Right atrium auricular region (tissue), 2 donors: ENCODE data around the gene CTDSP1. TPM values are rescaled to one million over a fixed set of nuclear protein-coding genes. Genes with fewer than 3 reads are reported as not detected.

Source experiments
- DNase-seq: peaks from one replicate; pipeline ENCODE4 v3.0.0-alpha.2; 2019; ENCODE audit warnings: low spot score
- H3K27ac ChIP-seq, 2 donors: fragments of 200-600 bp; sonication (generic); 1 replicate in 1 of 2; 2 replicates in 1 of 2; pipeline ENCODE4 v1.5.1; 2016 to 2019
- H3K27me3 ChIP-seq, 2 donors: fragments of 200-600 bp; sonication (generic); one replicate each; pipeline versions ENCODE4 v1.5.1 to v1.6.0; 2017 to 2019
- H3K36me3 ChIP-seq: fragments of 200-600 bp; sonication (generic); one replicate; pipeline ENCODE4 v1.5.1; 2016
- H3K4me1 ChIP-seq, 2 donors: fragments of 200-600 bp; sonication (generic); one replicate each; pipeline versions ENCODE4 v1.5.1 to v1.6.0; 2017 to 2019
- H3K4me3 ChIP-seq, 2 donors: fragments of 200-600 bp; sonication (generic); 1 replicate in 1 of 2; 2 replicates in 1 of 2; pipeline ENCODE4 v1.5.1; 2017 to 2019; ENCODE audit warnings: mild to moderate bottlenecking in 1 of 2, moderate library complexity in 1 of 2
- H3K9me3 ChIP-seq, 2 donors: fragments of 200-600 bp; sonication (generic); one replicate each; pipeline ENCODE4 v1.5.1; 2019
- CTCF ChIP-seq, 2 donors: fragments of 200-600 bp; sonication (generic); IDR thresholded peaks; one replicate each; pipeline ENCODE4 v1.5.1; 2019; ENCODE audit warnings: antibody characterized with exemption in 2 of 2
- total RNA-seq, 2 donors: library from RNA; depleted of rRNA; stranded (reverse); fragments of >200 nt; gene quantifications; one replicate each; pipeline ENCODE4 v1.1.0, GENCODE V29; 2016

Gene CTDSP1
- total RNA-seq, 2 donors from 2014 or later: 54.2 to 99.5 TPM

DNA sequence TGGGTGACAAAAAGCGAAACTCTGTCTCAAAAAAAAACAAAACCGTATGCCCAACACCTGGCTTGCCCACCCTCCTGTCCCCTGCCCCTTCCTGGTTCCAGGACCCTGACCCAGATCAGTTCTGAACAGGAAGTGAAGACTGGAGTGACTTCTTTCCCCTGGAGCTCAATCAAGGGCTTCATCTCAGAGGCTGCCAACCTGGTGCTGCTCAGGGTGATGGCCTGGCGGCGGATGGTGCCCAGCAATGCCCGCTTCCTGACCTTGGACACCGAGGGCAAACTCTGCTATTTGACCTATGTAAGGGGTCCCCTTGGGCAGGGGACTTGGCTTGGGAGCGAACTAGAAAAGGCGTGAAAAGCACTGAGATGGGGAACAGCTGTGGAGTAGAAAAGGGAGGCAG is 37.1 kb upstream of the CTDSP1 start:
- no peak for TF ChIP-seq CTCF (IDR thresholded peaks at IDR 0.05)
- no peak overlapping the region for H3K4me3 ChIP-seq
- DNase-seq: no peak
- no peaks in the 10 kb centered on the region for H3K9me3 ChIP-seq
- no peaks in the 10 kb centered on the region for H3K36me3 ChIP-seq
- no peaks in the 10 kb centered on the region for H3K27me3 ChIP-seq
- H3K4me1 ChIP-seq: peaks cover 0 to 6% of the 10 kb centered on the region in 2 donors
- H3K27ac ChIP-seq: no peak overlapping the region

GRCh38 chr2:218363736-218364135 is 35.9 kb upstream of the CTDSP1 start:
- Histone ChIP-seq H3K4me1 (peaks cover 0 to 15% of the 10 kb centered on the region in 2 donors), H3K9me3 (no peaks in the 10 kb centered on the region), H3K27me3 (no peaks in the 10 kb centered on the region), H3K36me3 (no peaks in the 10 kb centered on the region), H3K4me3 (no peak overlapping the region), H3K27ac (no peak overlapping the region)
- DNase-seq: no peak
- TF ChIP-seq CTCF (IDR thresholded peaks at IDR 0.05): no peak

- Histone ChIP-seq H3K4me1 (peaks cover 0 to 20% of the 10 kb centered on the region in 2 donors), H3K4me3 (no peak overlapping the region), H3K27ac (no peak overlapping the region), H3K36me3 (no peaks in the 10 kb centered on the region), H3K9me3 (no peaks in the 10 kb centered on the region), H3K27me3 (no peaks in the 10 kb centered on the region)
- TF ChIP-seq CTCF (IDR thresholded peaks at IDR 0.05): no peak
- DNase-seq: no peak
Observed at GRCh38 chr2:218364196-218364595, 35.5 kb upstream of the CTDSP1 start.

- Histone ChIP-seq H3K4me1 (peaks cover 0 to 21% of the 10 kb centered on the region in 2 donors), H3K27ac (peak overlapping the region; percentile 93 to 95), H3K27me3 (no peaks in the 10 kb centered on the region), H3K9me3 (no peaks in the 10 kb centered on the region), H3K4me3 (peak overlapping the region; percentile 50 to 62), H3K36me3 (no peaks in the 10 kb centered on the region)
- DNase-seq: no peak
- no peak for TF ChIP-seq CTCF (IDR thresholded peaks at IDR 0.05)
Observed at GRCh38 chr2:218366621-218367414, 32.9 kb upstream of the CTDSP1 start.

DNA sequence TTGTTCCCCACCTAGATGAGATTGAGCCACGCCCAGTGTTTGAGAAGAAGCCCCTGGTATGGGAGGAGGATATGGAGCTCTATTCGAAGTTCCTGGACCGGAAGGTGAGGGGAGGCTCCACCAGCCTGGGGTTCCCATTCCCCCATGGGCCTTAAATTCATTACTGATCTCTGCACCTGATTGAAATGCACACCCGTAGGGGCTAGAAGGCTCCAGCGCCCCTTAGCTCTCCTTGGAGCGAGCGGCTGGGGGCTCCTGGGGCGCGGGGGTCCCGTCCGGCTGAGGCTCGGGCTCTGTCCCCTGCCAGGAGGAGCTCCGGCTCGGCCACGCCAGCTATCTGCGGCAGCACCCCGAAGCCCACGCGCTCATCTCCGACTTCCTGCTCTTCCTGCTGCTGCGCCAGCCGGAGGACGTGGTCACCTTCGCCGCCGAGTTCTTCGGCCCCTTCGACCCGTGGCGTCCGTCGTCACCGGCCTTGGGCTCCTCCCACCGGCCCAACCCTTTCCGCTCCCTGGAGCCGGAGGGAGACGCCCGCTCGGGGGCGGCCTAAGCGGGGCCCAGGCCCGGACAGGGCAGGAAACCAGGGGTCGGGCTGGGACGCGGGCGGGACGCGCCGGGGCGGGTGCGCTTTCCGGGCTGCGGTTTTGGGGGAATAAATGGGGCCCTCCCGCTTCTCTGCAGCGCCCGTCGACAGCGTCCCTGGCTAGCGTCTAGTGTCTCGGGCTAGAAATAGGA is 32.1 kb upstream of the CTDSP1 start:
- peak in 1 of 2 donors; percentile 43 for TF ChIP-seq CTCF (IDR thresholded peaks at IDR 0.05)
- peaks cover 0 to 21% of the 10 kb centered on the region in 2 donors for H3K4me1 ChIP-seq
- H3K9me3 ChIP-seq: no peaks in the 10 kb centered on the region
- no peaks in the 10 kb centered on the region for H3K36me3 ChIP-seq
- H3K27ac ChIP-seq: peak overlapping the region; percentile 93 to 95
- peak; percentile 90 for DNase-seq
- H3K27me3 ChIP-seq: no peaks in the 10 kb centered on the region
- H3K4me3 ChIP-seq: peak overlapping the region; percentile 50 to 62
